Measurements from ENCODE around the gene MID1. TPM values are rescaled to one million over a fixed set of nuclear protein-coding genes. Genes with fewer than 3 reads are reported as not detected.

Gene MID1
- total and polyA plus RNA-seq, 4 donors = 3.4 to 34.7 (median 19.0) TPM

- Histone ChIP-seq H3K27ac (ENCODE audit: low read depth in 1 of 2, low read length in 2 of 2) (no peak overlapping the region), H3K36me3 (ENCODE audit: control insufficient read depth in 1 of 2, insufficient read depth in 2 of 2, low read length in 1 of 2) (no peaks in the 10 kb centered on the region), H3K9me3 (ENCODE audit: control insufficient read depth, low read length) (no peaks in the 10 kb centered on the region), H3K4me3 (ENCODE audit: low read length in 2 of 2) (no peak overlapping the region), H3K27me3 (ENCODE audit: control insufficient read depth in 1 of 2, insufficient read depth in 2 of 2, low read length in 1 of 2) (no peaks in the 10 kb centered on the region), H3K4me1 (ENCODE audit: control insufficient read depth in 1 of 2, insufficient read depth in 2 of 2, low read length in 2 of 2) (no peaks in the 10 kb centered on the region)
- WGBS, 2 donors = 65 to 66% methylated on average over 1 of the region's 1 CpG
- no peak for DNase-seq
- intact Hi-C loops (cut with DNase I) = no loop called here
- no peak for ATAC-seq (ENCODE audit: low FRiP score)
Measured at GRCh38 chrX:10524578-10524977, 95.8 kb downstream of the MID1 start.

GRCh38 chrX:10519761-10520160, 100.6 kb downstream of the MID1 start:
- Histone ChIP-seq H3K27ac (ENCODE audit: low read depth in 1 of 2, low read length in 2 of 2) (no peak overlapping the region), H3K9me3 (ENCODE audit: control insufficient read depth, low read length) (no peaks in the 10 kb centered on the region), H3K27me3 (ENCODE audit: control insufficient read depth in 1 of 2, insufficient read depth in 2 of 2, low read length in 1 of 2) (no peaks in the 10 kb centered on the region), H3K4me3 (ENCODE audit: low read length in 2 of 2) (no peak overlapping the region), H3K4me1 (ENCODE audit: control insufficient read depth in 1 of 2, insufficient read depth in 2 of 2, low read length in 2 of 2) (no peaks in the 10 kb centered on the region), H3K36me3 (ENCODE audit: control insufficient read depth in 1 of 2, insufficient read depth in 2 of 2, low read length in 1 of 2) (no peaks in the 10 kb centered on the region)
- intact Hi-C loops (cut with DNase I) = no loop called here
- DNase-seq (no peak), ATAC-seq (ENCODE audit: low FRiP score) (no peak)

- no peak overlapping the region for H3K4me3 ChIP-seq (ENCODE audit: low read length in 2 of 2)
- H3K27ac ChIP-seq (ENCODE audit: low read depth in 1 of 2, low read length in 2 of 2) = no peak overlapping the region
- ATAC-seq (ENCODE audit: low FRiP score) (no peak), DNase-seq (no peak)
- H3K36me3 ChIP-seq (ENCODE audit: control insufficient read depth in 1 of 2, insufficient read depth in 2 of 2, low read length in 1 of 2) = no peaks in the 10 kb centered on the region
- no peaks in the 10 kb centered on the region for H3K9me3 ChIP-seq (ENCODE audit: control insufficient read depth, low read length)
- intact Hi-C loops (cut with DNase I) = no loop called here
- no peaks in the 10 kb centered on the region for H3K27me3 ChIP-seq (ENCODE audit: control insufficient read depth in 1 of 2, insufficient read depth in 2 of 2, low read length in 1 of 2)
- H3K4me1 ChIP-seq (ENCODE audit: control insufficient read depth in 1 of 2, insufficient read depth in 2 of 2, low read length in 2 of 2) = no peaks in the 10 kb centered on the region
Measured at GRCh38 chrX:10519278-10519677, 101.1 kb downstream of the MID1 start.

GRCh38 chrX:10518073-10518472, 102.3 kb downstream of the MID1 start:
- no peak overlapping the region for H3K27ac ChIP-seq (ENCODE audit: low read depth in 1 of 2, low read length in 2 of 2)
- WGBS, 2 donors = 49 to 51% methylated on average over 2 of the region's 2 CpGs
- H3K9me3 ChIP-seq (ENCODE audit: control insufficient read depth, low read length) = no peaks in the 10 kb centered on the region
- no peaks in the 10 kb centered on the region for H3K27me3 ChIP-seq (ENCODE audit: control insufficient read depth in 1 of 2, insufficient read depth in 2 of 2, low read length in 1 of 2)
- DNase-seq (no peak), ATAC-seq (ENCODE audit: low FRiP score) (no peak)
- H3K4me3 ChIP-seq (ENCODE audit: low read length in 2 of 2) = no peak overlapping the region
- intact Hi-C loops (cut with DNase I) = no loop called here
- H3K36me3 ChIP-seq (ENCODE audit: control insufficient read depth in 1 of 2, insufficient read depth in 2 of 2, low read length in 1 of 2) = no peaks in the 10 kb centered on the region
- H3K4me1 ChIP-seq (ENCODE audit: control insufficient read depth in 1 of 2, insufficient read depth in 2 of 2, low read length in 2 of 2) = no peaks in the 10 kb centered on the region

GRCh38 chrX:10516781-10517322, 103.5 kb downstream of the MID1 start:
- H3K4me1 ChIP-seq (ENCODE audit: control insufficient read depth in 1 of 2, insufficient read depth in 2 of 2, low read length in 2 of 2) = no peaks in the 10 kb centered on the region
- H3K27me3 ChIP-seq (ENCODE audit: control insufficient read depth in 1 of 2, insufficient read depth in 2 of 2, low read length in 1 of 2) = no peaks in the 10 kb centered on the region
- H3K9me3 ChIP-seq (ENCODE audit: control insufficient read depth, low read length) = no peaks in the 10 kb centered on the region
- no peak overlapping the region for H3K27ac ChIP-seq (ENCODE audit: low read depth in 1 of 2, low read length in 2 of 2)
- 29 to 40% methylated on average over 5 of the region's 5 CpGs for WGBS, 2 donors
- DNase-seq = no peak
- intact Hi-C loops (cut with DNase I) = no loop called here
- H3K4me3 ChIP-seq (ENCODE audit: low read length in 2 of 2) = no peak overlapping the region
- no peak for ATAC-seq (ENCODE audit: low FRiP score)
- no peaks in the 10 kb centered on the region for H3K36me3 ChIP-seq (ENCODE audit: control insufficient read depth in 1 of 2, insufficient read depth in 2 of 2, low read length in 1 of 2)

GRCh38 chrX:10514891-10515290, 105.5 kb downstream of the MID1 start:
- intact Hi-C loops (cut with DNase I) = no loop called here
- no peak for ATAC-seq (ENCODE audit: low FRiP score)
- Histone ChIP-seq H3K27me3 (ENCODE audit: control insufficient read depth in 1 of 2, insufficient read depth in 2 of 2, low read length in 1 of 2) (no peaks in the 10 kb centered on the region), H3K27ac (ENCODE audit: low read depth in 1 of 2, low read length in 2 of 2) (no peak overlapping the region), H3K4me3 (ENCODE audit: low read length in 2 of 2) (no peak overlapping the region), H3K36me3 (ENCODE audit: control insufficient read depth in 1 of 2, insufficient read depth in 2 of 2, low read length in 1 of 2) (no peaks in the 10 kb centered on the region), H3K9me3 (ENCODE audit: control insufficient read depth, low read length) (no peaks in the 10 kb centered on the region), H3K4me1 (ENCODE audit: control insufficient read depth in 1 of 2, insufficient read depth in 2 of 2, low read length in 2 of 2) (no peaks in the 10 kb centered on the region)
- DNase-seq = no peak
- 20 to 27% methylated on average over 6 of the region's 6 CpGs for WGBS, 2 donors

GRCh38 chrX:10513974-10514373, 106.4 kb downstream of the MID1 start:
- no peak for ATAC-seq (ENCODE audit: low FRiP score)
- 41% methylated on average over 2 of the region's 2 CpGs for WGBS, 2 donors
- intact Hi-C loops (cut with DNase I) = no loop called here

GRCh38 chrX:10512741-10513140, 107.6 kb downstream of the MID1 start:
- no peak for ATAC-seq (ENCODE audit: low FRiP score)
- DNase-seq = no peak
- H3K4me3 ChIP-seq (ENCODE audit: low read length in 2 of 2) = no peak overlapping the region
- H3K9me3 ChIP-seq (ENCODE audit: control insufficient read depth, low read length) = no peaks in the 10 kb centered on the region
- H3K4me1 ChIP-seq (ENCODE audit: control insufficient read depth in 1 of 2, insufficient read depth in 2 of 2, low read length in 2 of 2) = peaks cover 0 to 2% of the 10 kb centered on the region in 2 donors
- WGBS, 2 donors = 51 to 61% methylated on average over 3 of the region's 3 CpGs
- no peaks in the 10 kb centered on the region for H3K27me3 ChIP-seq (ENCODE audit: control insufficient read depth in 1 of 2, insufficient read depth in 2 of 2, low read length in 1 of 2)
- intact Hi-C loops (cut with DNase I) = no loop called here
- no peaks in the 10 kb centered on the region for H3K36me3 ChIP-seq (ENCODE audit: control insufficient read depth in 1 of 2, insufficient read depth in 2 of 2, low read length in 1 of 2)
- H3K27ac ChIP-seq (ENCODE audit: low read depth in 1 of 2, low read length in 2 of 2) = no peak overlapping the region

More at GRCh38 chrX:10513974-10514373, 106.4 kb downstream of the MID1 start:
- Histone ChIP-seq H3K27ac (ENCODE audit: low read depth in 1 of 2, low read length in 2 of 2) (no peak overlapping the region), H3K4me3 (ENCODE audit: low read length in 2 of 2) (no peak overlapping the region), H3K4me1 (ENCODE audit: control insufficient read depth in 1 of 2, insufficient read depth in 2 of 2, low read length in 2 of 2) (peaks cover 0 to 2% of the 10 kb centered on the region in 2 donors), H3K36me3 (ENCODE audit: control insufficient read depth in 1 of 2, insufficient read depth in 2 of 2, low read length in 1 of 2) (no peaks in the 10 kb centered on the region), H3K27me3 (ENCODE audit: control insufficient read depth in 1 of 2, insufficient read depth in 2 of 2, low read length in 1 of 2) (no peaks in the 10 kb centered on the region), H3K9me3 (ENCODE audit: control insufficient read depth, low read length) (no peaks in the 10 kb centered on the region)
- no peak for DNase-seq

GRCh38 chrX:10512258-10512657, 108.1 kb downstream of the MID1 start:
- Histone ChIP-seq H3K4me1 (ENCODE audit: control insufficient read depth in 1 of 2, insufficient read depth in 2 of 2, low read length in 2 of 2) (peaks cover 0 to 2% of the 10 kb centered on the region in 2 donors), H3K9me3 (ENCODE audit: control insufficient read depth, low read length) (no peaks in the 10 kb centered on the region), H3K36me3 (ENCODE audit: control insufficient read depth in 1 of 2, insufficient read depth in 2 of 2, low read length in 1 of 2) (no peaks in the 10 kb centered on the region), H3K27me3 (ENCODE audit: control insufficient read depth in 1 of 2, insufficient read depth in 2 of 2, low read length in 1 of 2) (no peaks in the 10 kb centered on the region), H3K27ac (ENCODE audit: low read depth in 1 of 2, low read length in 2 of 2) (no peak overlapping the region), H3K4me3 (ENCODE audit: low read length in 2 of 2) (no peak overlapping the region)
- ATAC-seq (ENCODE audit: low FRiP score) (no peak), DNase-seq (no peak)
- intact Hi-C loops (cut with DNase I) = no loop called here
- 10 to 16% methylated on average over 1 of the region's 1 CpG for WGBS, 2 donors

Data from aorta (tissue), 5 donors.